Measurements from ENCODE around the gene NCKAP5.

The NCKAP5 gene

GRCh38 chr2:133123393-133123792, 444.9 kb downstream of the NCKAP5 start:
- DNase-seq = no peak

- no peak for DNase-seq
Observed at GRCh38 chr2:133122529-133122928, 445.7 kb downstream of the NCKAP5 start.

GRCh38 chr2:133120310-133120709, 448.0 kb downstream of the NCKAP5 start:
- no peak for DNase-seq

GRCh38 chr2:133110201-133110600, 458.1 kb downstream of the NCKAP5 start:
- no peak for DNase-seq

- DNase-seq = no peak
Observed at GRCh38 chr2:133109772-133110171, 458.5 kb downstream of the NCKAP5 start.

GRCh38 chr2:133107058-133107815, 461.0 kb downstream of the NCKAP5 start:
- no peak for DNase-seq

- DNase-seq = no peak
Observed at GRCh38 chr2:133104871-133105270, 463.4 kb downstream of the NCKAP5 start.

- DNase-seq = no peak
Observed at GRCh38 chr2:133098787-133099186, 469.5 kb downstream of the NCKAP5 start.

- no peak for DNase-seq
Observed at GRCh38 chr2:133097666-133098065, 470.6 kb downstream of the NCKAP5 start.

GRCh38 chr2:133092571-133092970, 475.7 kb downstream of the NCKAP5 start:
- no peak for DNase-seq

- DNase-seq = no peak
Observed at GRCh38 chr2:133090358-133090757, 477.9 kb downstream of the NCKAP5 start.

- DNase-seq = no peak
Observed at GRCh38 chr2:133086176-133086575, 482.1 kb downstream of the NCKAP5 start.

- DNase-seq = no peak
Observed at GRCh38 chr2:133085646-133086045, 482.6 kb downstream of the NCKAP5 start.

GRCh38 chr2:133082034-133082433, 486.2 kb downstream of the NCKAP5 start:
- no peak for DNase-seq

- DNase-seq = no peak
Observed at GRCh38 chr2:133080822-133081221, 487.4 kb downstream of the NCKAP5 start.

- DNase-seq = no peak
Observed at GRCh38 chr2:133078667-133079411, 489.4 kb downstream of the NCKAP5 start.

GRCh38 chr2:133077269-133077822, 490.9 kb downstream of the NCKAP5 start:
- no peak for DNase-seq

- no peak for DNase-seq
Observed at GRCh38 chr2:133072837-133073694, 495.2 kb downstream of the NCKAP5 start.

- no peak for DNase-seq
Observed at GRCh38 chr2:133063775-133064174, 504.5 kb downstream of the NCKAP5 start.

- no peak for DNase-seq
Observed at GRCh38 chr2:133062931-133063665, 505.2 kb downstream of the NCKAP5 start.

GRCh38 chr2:133061874-133062593, 506.2 kb downstream of the NCKAP5 start:
- no peak for DNase-seq

- no peak for DNase-seq
Observed at GRCh38 chr2:133054297-133054696, 514.0 kb downstream of the NCKAP5 start.
